RWPE2 (cell line): Measurements from ENCODE around the gene CNTNAP4.

ENCODE experiments used
- ATAC-seq: fragments of 200-7000 bp; cut with Tn5 transposase; 3 replicates; pipeline ENCODE4 v1.9.1; 2021; ENCODE audit warnings: low read depth
- DNase-seq: peaks from one replicate; pipeline ENCODE4 v3.0.0-alpha.2; 2020; ENCODE audit warnings: low spot score
- H3K27ac ChIP-seq: fragments of 450-650 bp; 2 replicates; pipeline ENCODE4 v1.5.1; 2017; ENCODE audit warnings: mild to moderate bottlenecking; ENCODE audit not compliant: poor library complexity, severe bottlenecking
- H3K27me3 ChIP-seq: fragments of 250-450 bp; sonication (Bioruptor Pico); 2 replicates; pipeline ENCODE4 v1.5.1; 2021; ENCODE audit warnings: mild to moderate bottlenecking, moderate library complexity; ENCODE audit not compliant: insufficient read depth, poor library complexity, severe bottlenecking
- H3K36me3 ChIP-seq: fragments of 250-450 bp; sonication (Bioruptor Pico); 2 replicates; pipeline ENCODE4 v1.5.1; 2020; ENCODE audit warnings: low read depth, mild to moderate bottlenecking, moderate library complexity
- H3K4me1 ChIP-seq: fragments of 250-450 bp; sonication (Bioruptor Pico); 2 replicates; pipeline ENCODE4 v1.5.1; 2021; ENCODE audit warnings: mild to moderate bottlenecking, moderate library complexity; ENCODE audit not compliant: insufficient read depth, poor library complexity, severe bottlenecking
- H3K4me3 ChIP-seq: fragments of 250-450 bp; sonication (Bioruptor Pico); 2 replicates; pipeline ENCODE4 v1.5.1; 2021; ENCODE audit warnings: mild to moderate bottlenecking, moderate library complexity; ENCODE audit not compliant: severe bottlenecking
- H3K9me3 ChIP-seq: fragments of 250-450 bp; sonication (Bioruptor Pico); 2 replicates; pipeline ENCODE4 v1.5.1; 2021; ENCODE audit warnings: mild to moderate bottlenecking, moderate library complexity; ENCODE audit not compliant: severe bottlenecking
- CTCF ChIP-seq: fragments of 450-650 bp; IDR thresholded peaks from one replicate; pipeline ENCODE4 v1.5.1; 2017; ENCODE audit warnings: mild to moderate bottlenecking, moderate library complexity; ENCODE audit not compliant: poor library complexity, severe bottlenecking

Gene CNTNAP4

GRCh38 chr16:76443973-76444372, 166.8 kb downstream of the CNTNAP4 start:
- DNase-seq: no peak
- TF ChIP-seq CTCF: no peak
- Histone ChIP-seq H3K27me3 (peaks cover 72% of the 10 kb centered on the region), H3K27ac (no peak overlapping the region), H3K4me3 (no peak overlapping the region), H3K4me1 (no peaks in the 10 kb centered on the region), H3K9me3 (no peaks in the 10 kb centered on the region), H3K36me3 (no peaks in the 10 kb centered on the region)
- ATAC-seq: no peak

DNA sequence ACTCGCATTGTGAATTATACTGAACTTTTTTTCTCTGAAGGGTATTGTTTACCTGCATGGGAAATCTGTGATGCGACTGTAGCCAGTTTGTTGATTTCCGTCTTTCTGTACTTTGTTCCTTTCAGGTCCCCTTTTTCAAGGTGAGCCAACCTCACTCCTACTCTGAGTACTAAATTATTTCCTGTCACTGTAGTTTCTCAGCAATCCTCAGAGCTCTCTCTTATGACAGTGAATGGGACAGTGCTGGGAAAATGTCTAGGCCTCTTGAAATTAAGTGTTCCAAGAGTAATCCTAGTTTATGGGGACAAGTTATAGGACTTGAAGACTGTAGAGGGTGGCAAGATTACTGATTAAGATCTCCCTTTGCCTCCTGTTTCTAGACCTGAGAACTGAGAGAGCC, 167.6 kb downstream of the CNTNAP4 start:
- TF ChIP-seq CTCF: no peak
- Histone ChIP-seq H3K4me1 (no peaks in the 10 kb centered on the region), H3K9me3 (no peaks in the 10 kb centered on the region), H3K4me3 (no peak overlapping the region), H3K27me3 (peaks cover 70% of the 10 kb centered on the region), H3K27ac (no peak overlapping the region), H3K36me3 (no peaks in the 10 kb centered on the region)
- ATAC-seq (no peak), DNase-seq (no peak)

DNA sequence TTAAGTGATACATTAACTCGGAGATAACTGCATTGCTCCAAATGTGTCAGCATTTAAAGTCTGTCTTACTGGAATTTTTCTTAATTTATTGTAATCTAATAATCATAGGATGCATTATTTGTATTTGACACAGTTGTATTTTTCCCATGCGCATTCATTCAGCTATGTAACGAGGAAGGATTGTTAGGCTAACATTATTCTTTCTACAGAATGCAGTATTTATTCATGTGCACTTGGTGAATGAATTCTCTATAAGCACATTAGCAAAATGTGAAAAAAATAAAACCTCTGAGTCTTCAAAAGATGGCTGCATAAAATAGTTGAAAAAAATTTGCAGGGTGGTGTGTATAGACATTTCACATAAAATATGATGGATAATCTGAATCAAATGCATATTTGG, 168.6 kb downstream of the CNTNAP4 start:
- peaks cover 60% of the 10 kb centered on the region for H3K27me3 ChIP-seq
- ATAC-seq (no peak), DNase-seq (no peak)
- no peaks in the 10 kb centered on the region for H3K4me1 ChIP-seq
- H3K36me3 ChIP-seq: no peaks in the 10 kb centered on the region
- H3K9me3 ChIP-seq: no peaks in the 10 kb centered on the region
- no peak overlapping the region for H3K4me3 ChIP-seq
- H3K27ac ChIP-seq: no peak overlapping the region
- no peak for TF ChIP-seq CTCF

DNA sequence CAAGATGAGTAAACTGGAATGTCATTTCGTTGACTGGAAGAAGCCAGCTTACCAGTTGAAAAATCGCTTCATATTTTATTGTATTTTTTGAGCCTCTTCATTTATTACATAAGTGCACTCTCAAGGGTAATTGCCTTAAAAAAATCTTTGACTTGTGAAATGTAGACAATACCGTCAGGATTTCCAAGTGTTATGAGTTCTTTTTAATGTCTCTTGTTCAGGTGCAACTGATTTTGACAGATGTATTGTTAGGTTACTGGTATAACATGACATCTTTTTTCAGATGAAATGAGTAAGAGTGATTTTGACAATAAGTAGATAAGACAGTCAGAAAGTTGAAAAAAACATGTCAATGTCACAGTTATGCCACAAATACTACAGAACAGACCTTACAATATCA, 169.1 kb downstream of the CNTNAP4 start:
- Histone ChIP-seq H3K36me3 (no peaks in the 10 kb centered on the region), H3K27ac (no peak overlapping the region), H3K27me3 (peaks cover 56% of the 10 kb centered on the region), H3K4me1 (no peaks in the 10 kb centered on the region), H3K4me3 (no peak overlapping the region), H3K9me3 (no peaks in the 10 kb centered on the region)
- ATAC-seq: no peak
- no peak for TF ChIP-seq CTCF
- no peak for DNase-seq

DNA sequence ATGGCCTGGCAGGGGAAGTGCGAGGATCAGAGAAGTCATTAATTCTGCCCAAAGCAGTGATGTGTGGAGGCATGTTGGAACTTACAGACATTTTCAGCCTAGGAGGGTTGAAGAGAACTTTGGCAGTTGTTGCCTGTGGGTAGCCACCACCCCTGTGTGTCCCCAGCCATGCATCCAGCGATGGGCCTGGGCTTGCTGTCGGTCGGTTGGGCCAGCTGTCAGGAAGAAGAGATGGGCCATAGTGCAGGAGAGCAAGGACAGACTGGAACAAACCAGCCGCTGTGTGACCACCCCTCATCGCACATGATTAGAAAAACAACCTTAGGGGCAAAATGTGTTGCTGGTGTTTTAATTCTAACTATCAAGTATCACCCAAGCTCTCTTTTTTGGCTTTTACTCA, 173.7 kb downstream of the CNTNAP4 start:
- H3K9me3 ChIP-seq: no peaks in the 10 kb centered on the region
- no peak for TF ChIP-seq CTCF
- H3K4me1 ChIP-seq: no peaks in the 10 kb centered on the region
- DNase-seq (no peak), ATAC-seq (no peak)
- H3K27me3 ChIP-seq: peaks cover 27% of the 10 kb centered on the region
- no peaks in the 10 kb centered on the region for H3K36me3 ChIP-seq
- H3K27ac ChIP-seq: no peak overlapping the region
- no peak overlapping the region for H3K4me3 ChIP-seq
